B cell (primary cell): Measurements from ENCODE around the gene OXNAD1. TPM values are rescaled to one million over a fixed set of nuclear protein-coding genes. Genes with fewer than 3 reads are reported as not detected.

Experiments used
- ATAC-seq: fragments of 200-7000 bp; cut with Tn5 transposase; one replicate; pipeline ENCODE4 v1.10.0; 2021; ENCODE audit warnings: low read depth, mild to moderate bottlenecking, moderate number of reproducible peaks, moderate library complexity
- CTCF ChIA-PET: fragments of 350-600 bp; sonication (Branson Sonifier 250); formaldehyde crosslinking; loops from one replicate; lab custom pipeline; 2021; ENCODE audit warnings: antibody characterized with exemption, inconsistent platforms; lab: Charles Lee
- POLR2A ChIA-PET: fragments of 350-600 bp; sonication (Branson Sonifier 250); formaldehyde crosslinking; loops from one replicate; lab custom pipeline; 2021; ENCODE audit warnings: antibody characterized with exemption; lab: Charles Lee
- DNase-seq: peaks from one replicate; pipeline ENCODE4 v3.0.0; 2013
- H2AFZ ChIP-seq: 2 replicates; pipeline ENCODE4 v1.6.1; 2012; ENCODE audit warnings: mild to moderate bottlenecking, low read depth, low read length; ENCODE audit not compliant: insufficient read depth, poor library complexity, severe bottlenecking
- H3K27ac ChIP-seq, 2 donors: 1 replicate in 1 of 2; 2 replicates in 1 of 2; pipeline ENCODE4 v1.5.1; 2012 to 2013; ENCODE audit warnings: low read length in 2 of 2, mild to moderate bottlenecking in 2 of 2, moderate library complexity in 1 of 2
- H3K27me3 ChIP-seq, 4 experiments: fragments of 200-600 bp in 1 of 4; sonication (generic) in 1 of 4; replicated peaks in 1 of 4; 1 replicate in 2 of 4; 2 replicates in 2 of 4; pipeline versions ENCODE4 v1.6.1 to v1.7.0; 2013 to 2016; ENCODE audit warnings: low read length in 3 of 4, mild to moderate bottlenecking in 2 of 4, mixed read lengths in 1 of 4, moderate library complexity in 1 of 4; ENCODE audit not compliant: insufficient read depth in 4 of 4, control insufficient read depth in 3 of 4; ENCODE audit errors: control extremely low read depth in 1 of 4
- H3K36me3 ChIP-seq, 2 experiments: replicated peaks in 1 of 2; 1 replicate in 1 of 2; 2 replicates in 1 of 2; pipeline versions ENCODE4 v1.6.1 to v1.7.1; 2013; ENCODE audit warnings: low read length in 1 of 2; ENCODE audit not compliant: insufficient read depth in 2 of 2, control insufficient read depth in 1 of 2; ENCODE audit errors: control extremely low read depth in 1 of 2, extremely low read depth in 1 of 2
- H3K4me1 ChIP-seq, 2 donors: fragments of 200-600 bp in 1 of 2; sonication (generic) in 1 of 2; 1 replicate in 1 of 2; 2 replicates in 1 of 2; pipeline versions ENCODE4 v1.5.1 to v1.6.1; 2013 to 2017; ENCODE audit warnings: low read length in 2 of 2; ENCODE audit not compliant: control insufficient read depth in 2 of 2, insufficient read depth in 2 of 2
- H3K4me2 ChIP-seq: replicated peaks from 2 replicates; pipeline ENCODE3; 2012; ENCODE audit warnings: mild to moderate bottlenecking, low read depth, low read length; ENCODE audit not compliant: poor library complexity, severe bottlenecking
- H3K4me3 ChIP-seq, 5 experiments: fragments of 200-600 bp in 1 of 5; sonication (generic) in 1 of 5; 1 replicate in 3 of 5; 2 replicates in 2 of 5; pipeline versions ENCODE4 v1.5.1 to v1.7.0; 2011 to 2016; ENCODE audit warnings: low read length in 4 of 5, mild to moderate bottlenecking in 4 of 5, low read depth in 2 of 5, control low read depth in 1 of 5, moderate library complexity in 1 of 5; ENCODE audit not compliant: insufficient read depth in 1 of 5; ENCODE audit errors: control extremely low read depth in 1 of 5, extremely low read depth in 1 of 5
- H3K79me2 ChIP-seq: fragments of 200-600 bp; sonication (generic); one replicate; pipeline ENCODE4 v1.6.0; 2016; ENCODE audit warnings: low read length; ENCODE audit not compliant: control insufficient read depth, insufficient read depth
- H3K9ac ChIP-seq: fragments of 200-600 bp; sonication (generic); 2 replicates; pipeline ENCODE4 v1.6.1; 2017; ENCODE audit warnings: mild to moderate bottlenecking, low read length, moderate library complexity
- H3K9me3 ChIP-seq, 3 donors: one replicate each; pipeline versions ENCODE4 v1.6.1 to v1.7.1; 2013; ENCODE audit warnings: low read length in 2 of 3; ENCODE audit not compliant: control insufficient read depth in 2 of 3, insufficient read depth in 1 of 3; ENCODE audit errors: control extremely low read depth in 1 of 3
- H4K20me1 ChIP-seq: 2 replicates; pipeline ENCODE4 v1.6.0; 2012; ENCODE audit warnings: mild to moderate bottlenecking, low read length; ENCODE audit not compliant: insufficient read depth, control insufficient read depth, poor library complexity, severe bottlenecking
- H3K27ac Mint-ChIP-seq: one replicate; pipeline ENCODE4 v1.8.0; 2021; ENCODE audit warnings: mixed read lengths
- H3K27me3 Mint-ChIP-seq: one replicate; pipeline ENCODE4 v1.8.0; 2021; ENCODE audit warnings: mixed read lengths
- H3K4me1 Mint-ChIP-seq: one replicate; pipeline ENCODE4 v1.8.0; 2021; ENCODE audit warnings: mixed read lengths
- H3K4me3 Mint-ChIP-seq: one replicate; pipeline ENCODE4 v1.8.0; 2021; ENCODE audit warnings: mixed read lengths
- H3K9me3 Mint-ChIP-seq: one replicate; pipeline ENCODE4 v1.8.0; 2022; ENCODE audit warnings: mixed read lengths; ENCODE audit not compliant: insufficient read depth
- CTCF ChIP-seq: fragments of 200-600 bp; IDR thresholded peaks from one replicate; pipeline ENCODE4 v1.8.0; 2022; ENCODE audit warnings: antibody characterized with exemption, mild to moderate bottlenecking
- EZH2 ChIP-seq: IDR thresholded peaks from 2 replicates; pipeline ENCODE4 v1.6.1; 2012; ENCODE audit warnings: borderline replicate concordance, low read depth, mild to moderate bottlenecking, moderate library complexity, low read length; ENCODE audit not compliant: insufficient read depth, poor library complexity, severe bottlenecking
- WGBS: methylation state at CpG from one replicate; pipeline ENCODE4 v1.1.5; 2013; ENCODE audit warnings: missing lambda C conversion rate; ENCODE audit not compliant: insufficient coverage; 5-methylcytosine and 5-hydroxymethylcytosine counted together
- intact Hi-C: fragments of 100-400 bp; cut with micrococcal nuclease; formaldehyde crosslinking; loops from one replicate; pipeline ENCODE4 v1.10.0; 2022
- polyA plus RNA-seq: library from polyadenylated mRNA; depleted of rRNA; stranded (reverse); fragments of >200 nt; gene quantifications from 2 replicates; pipeline ENCODE4 v1.2.3, GENCODE V29; 2012
- total RNA-seq, 2 donors: library from RNA; stranded (reverse); fragments of 120-200 nt in 1 of 2; gene quantifications; 1 replicate in 1 of 2; 2 replicates in 1 of 2; pipeline versions ENCODE4 v1.2.3 to v1.2.4, GENCODE V29; 2013 to 2022

The OXNAD1 gene
- total and polyA plus RNA-seq, 2 donors (not counting 1 experiment from before 2014, with no cell fraction given): 4.0 to 12.3 TPM

- Histone ChIP-seq H3K9ac (no peak overlapping the region), H3K79me2 (no peaks in the 10 kb centered on the region), H3K4me1 (peaks cover 3 to 6% of the 10 kb centered on the region in 2 donors), H4K20me1 (no peaks in the 10 kb centered on the region), H3K4me3 (no peak overlapping the region), H3K36me3 (no peaks in the 10 kb centered on the region), H3K27me3 (peaks cover 0 to 4% (median 0%) of the 10 kb centered on the region in 4 experiments), H3K27ac (no peak overlapping the region), H3K4me2 (no peak overlapping the region), H3K9me3 (no peaks in the 10 kb centered on the region), H2AFZ (no peak overlapping the region)
- TF ChIP-seq CTCF: no peak
- no peak for TF ChIP-seq EZH2
- ChIA-PET POLR2A (interaction anchor here (0.6 kb wide), 1 partner anchor 19 kb away, joined by 3 read pairs; no protein-coding TSS in a partner anchor), CTCF (no interaction called here)
- Mint-ChIP-seq H3K27me3 (peaks cover 3% of the 10 kb centered on the region), H3K4me3 (no peak overlapping the region), H3K4me1 (peaks cover 9% of the 10 kb centered on the region), H3K27ac (no peak overlapping the region), H3K9me3 (no peaks in the 10 kb centered on the region)
- ATAC-seq: no peak
- intact Hi-C loops: no loop called here
- 100% methylated on average over 4 of the region's 7 CpGs for WGBS
- DNase-seq: no peak
Observed at GRCh38 chr3:16253601-16254000, 11.4 kb upstream of the OXNAD1 start.

- 76% methylated on average over 5 of the region's 5 CpGs for WGBS
- Histone ChIP-seq H3K9me3 (no peaks in the 10 kb centered on the region), H3K4me1 (peaks cover 3 to 6% of the 10 kb centered on the region in 2 donors), H2AFZ (no peak overlapping the region), H3K27me3 (no peaks in the 10 kb centered on the region), H3K79me2 (no peaks in the 10 kb centered on the region), H3K36me3 (peaks cover 4 to 12% of the 10 kb centered on the region in 2 experiments), H3K27ac (no peak overlapping the region), H3K9ac (no peak overlapping the region), H3K4me3 (no peak overlapping the region), H3K4me2 (no peak overlapping the region), H4K20me1 (no peaks in the 10 kb centered on the region)
- Mint-ChIP-seq H3K9me3 (no peaks in the 10 kb centered on the region), H3K27me3 (peaks cover 3% of the 10 kb centered on the region), H3K4me1 (peaks cover 9% of the 10 kb centered on the region), H3K4me3 (no peak overlapping the region), H3K27ac (no peak overlapping the region)
- intact Hi-C loops: no loop called here
- CTCF ChIA-PET: interaction anchor here (0.9 kb wide), 1 partner anchor 77 kb away, joined by 3 read pairs; no protein-coding TSS in a partner anchor
- TF ChIP-seq CTCF (no peak), EZH2 (no peak)
- DNase-seq (no peak), ATAC-seq (no peak)
- POLR2A ChIA-PET: no interaction called here
Observed at GRCh38 chr3:16254916-16255315, 10.1 kb upstream of the OXNAD1 start.
